HG03039 (cell line): Measurements from ENCODE around the gene YIPF2.

Source experiments
- ATAC-seq: cut with Tn5 transposase; IDR thresholded peaks from one replicate; pipeline ENCODE4 v1.9.1; 2021; ENCODE audit warnings: mild to moderate bottlenecking, moderate library complexity; ENCODE audit not compliant: unreplicated experiment

The YIPF2 gene

DNA sequence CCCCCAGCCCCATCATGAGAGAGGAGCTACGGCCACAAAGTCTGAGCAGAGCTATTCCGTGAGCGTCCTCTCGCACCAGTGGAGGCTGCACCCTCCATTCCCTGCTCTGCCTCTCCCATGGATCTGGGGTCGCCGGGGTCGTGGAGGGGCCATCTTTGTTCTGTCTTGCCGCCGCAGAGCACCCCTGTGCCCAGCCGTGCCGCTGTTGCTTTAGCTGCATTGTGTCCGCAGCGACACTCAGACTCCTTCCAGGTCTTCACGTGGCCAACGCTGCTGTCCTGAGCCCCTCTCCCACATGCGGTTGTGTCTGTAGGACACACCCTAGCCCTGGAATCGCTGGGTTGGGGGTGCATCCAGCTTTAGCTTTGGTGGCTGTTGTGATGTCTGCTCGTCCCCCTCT is 15.8 kb downstream of the YIPF2 start:
- ATAC-seq: no peak

DNA sequence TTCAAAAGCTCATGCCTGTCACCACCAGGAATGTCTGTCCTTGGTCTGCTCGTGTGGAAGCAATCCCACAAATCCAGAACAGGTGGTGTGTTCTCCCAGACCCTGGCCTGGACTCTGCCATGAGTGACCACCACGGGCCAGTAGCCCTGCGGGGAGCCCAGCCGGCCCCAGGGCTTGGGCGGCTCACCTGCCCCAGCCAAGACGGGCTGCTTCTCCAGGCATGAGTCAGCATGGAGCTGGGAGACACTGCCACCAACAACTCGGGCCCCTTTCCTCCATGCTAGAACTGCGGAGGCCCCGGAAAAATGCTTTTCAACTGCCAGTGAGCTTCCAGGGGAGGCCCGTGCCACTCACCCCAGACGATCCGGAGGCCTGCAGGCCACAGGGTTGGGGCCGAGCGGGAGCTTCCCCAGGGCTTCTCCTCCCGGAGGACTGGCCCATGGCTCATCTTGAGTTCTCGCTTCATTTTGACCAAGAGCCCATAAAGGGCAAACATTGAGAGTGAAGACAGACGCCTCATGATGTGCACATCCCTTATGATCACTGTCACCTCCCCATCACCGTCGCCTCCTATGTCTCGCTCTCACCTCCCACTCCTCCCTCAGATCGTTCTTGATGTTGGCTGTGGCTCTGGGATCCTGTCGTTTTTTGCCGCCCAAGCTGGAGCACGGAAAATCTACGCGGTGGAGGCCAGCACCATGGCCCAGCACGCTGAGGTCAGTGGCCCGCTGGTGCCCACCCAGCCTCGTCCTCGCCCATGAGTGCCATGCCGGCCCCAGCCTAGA is 16.7 kb downstream of the YIPF2 start:
- no peak for ATAC-seq

DNA sequence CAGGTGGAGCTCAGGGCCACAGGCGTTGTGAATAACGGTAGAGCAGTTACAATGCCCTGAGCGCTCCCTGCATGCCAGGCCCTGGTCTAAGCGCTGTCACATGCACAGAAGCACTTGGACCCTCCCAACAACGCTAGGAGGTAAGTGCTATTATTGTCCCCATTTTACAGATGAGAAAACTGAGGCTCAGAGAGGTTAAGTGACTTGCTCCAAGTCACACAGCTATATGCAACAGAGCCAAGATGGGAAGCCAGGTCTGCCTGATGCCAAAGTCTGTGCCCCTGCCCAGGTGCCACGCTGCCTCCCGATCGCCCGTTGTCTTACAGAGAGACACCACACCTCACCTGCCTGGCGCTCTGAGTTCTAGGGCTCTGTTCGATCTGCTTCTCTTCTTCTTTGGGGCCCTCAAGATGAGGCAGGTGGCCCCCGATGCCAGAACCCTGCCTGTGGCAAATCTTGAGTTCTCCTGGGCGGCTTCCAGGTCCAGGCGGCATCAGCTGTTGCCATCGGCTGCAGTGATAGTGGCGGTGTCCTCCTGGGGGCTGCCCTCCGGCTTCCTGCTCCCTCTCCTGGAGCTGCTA is 20.0 kb downstream of the YIPF2 start:
- no peak for ATAC-seq

DNA sequence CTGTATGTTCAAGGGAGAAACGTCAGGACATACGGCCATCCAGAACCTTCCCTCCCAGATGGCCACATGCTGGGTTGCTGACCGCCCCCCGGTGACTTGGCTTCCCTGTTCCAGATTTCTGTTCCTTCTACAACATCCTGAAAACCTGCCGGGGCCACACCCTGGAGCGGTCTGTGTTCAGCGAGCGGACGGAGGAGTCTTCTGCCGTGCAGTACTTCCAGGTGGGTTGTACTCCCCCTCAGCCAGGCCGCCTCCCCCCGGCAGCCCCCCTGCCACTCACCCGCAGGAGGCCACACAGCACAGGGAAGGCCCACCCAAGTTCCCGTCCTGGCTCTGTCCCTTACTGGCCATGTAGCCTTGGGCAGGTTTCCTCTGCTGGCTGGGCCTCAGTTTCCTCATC is 20.5 kb downstream of the YIPF2 start:
- no peak for ATAC-seq

DNA sequence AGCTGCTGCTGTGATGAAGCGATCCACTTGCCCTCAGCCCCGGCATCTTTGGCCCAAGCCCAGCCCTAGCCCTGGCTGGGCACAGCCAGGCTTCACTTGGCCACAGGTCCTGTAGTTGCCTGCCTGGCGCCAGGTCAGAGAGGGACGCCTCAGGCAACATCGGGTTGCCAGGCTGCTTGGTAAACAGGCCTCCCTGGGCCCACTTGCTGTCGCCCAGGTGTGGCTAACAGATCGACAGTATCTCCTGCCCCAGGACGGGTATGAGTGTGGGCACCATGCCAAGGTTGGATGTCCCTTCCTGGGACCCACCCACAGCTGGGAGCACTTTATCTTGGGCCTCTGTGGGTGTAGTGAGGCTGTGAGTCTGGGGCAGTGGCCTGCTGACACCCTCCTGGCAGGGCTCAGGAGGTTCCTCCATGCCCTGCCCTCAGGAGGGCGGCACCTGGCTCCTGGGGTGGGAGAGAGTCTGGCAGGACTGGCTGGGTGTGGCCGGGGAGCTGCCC is 29.2 kb downstream of the YIPF2 start:
- no peak for ATAC-seq

DNA sequence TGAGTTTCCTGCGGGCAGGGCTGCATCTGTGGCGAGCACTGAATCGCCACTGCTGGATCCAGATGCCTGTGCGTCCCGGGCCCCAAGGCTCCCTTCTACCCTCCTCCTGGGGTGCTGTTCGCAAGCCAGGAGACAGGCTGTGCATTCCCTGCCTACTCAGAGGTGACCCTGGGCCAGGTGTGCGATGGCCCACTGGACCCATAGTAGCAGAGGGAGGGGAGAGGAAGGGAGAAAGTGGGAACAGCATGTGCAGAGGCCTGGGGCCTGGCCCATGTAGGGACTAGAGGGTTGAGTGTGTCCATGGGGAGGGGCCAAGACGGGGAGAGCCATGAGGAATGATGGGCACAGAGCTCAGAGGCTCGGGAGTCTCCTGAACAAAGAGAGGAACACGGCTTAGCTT is 29.8 kb downstream of the YIPF2 start:
- ATAC-seq: no peak

DNA sequence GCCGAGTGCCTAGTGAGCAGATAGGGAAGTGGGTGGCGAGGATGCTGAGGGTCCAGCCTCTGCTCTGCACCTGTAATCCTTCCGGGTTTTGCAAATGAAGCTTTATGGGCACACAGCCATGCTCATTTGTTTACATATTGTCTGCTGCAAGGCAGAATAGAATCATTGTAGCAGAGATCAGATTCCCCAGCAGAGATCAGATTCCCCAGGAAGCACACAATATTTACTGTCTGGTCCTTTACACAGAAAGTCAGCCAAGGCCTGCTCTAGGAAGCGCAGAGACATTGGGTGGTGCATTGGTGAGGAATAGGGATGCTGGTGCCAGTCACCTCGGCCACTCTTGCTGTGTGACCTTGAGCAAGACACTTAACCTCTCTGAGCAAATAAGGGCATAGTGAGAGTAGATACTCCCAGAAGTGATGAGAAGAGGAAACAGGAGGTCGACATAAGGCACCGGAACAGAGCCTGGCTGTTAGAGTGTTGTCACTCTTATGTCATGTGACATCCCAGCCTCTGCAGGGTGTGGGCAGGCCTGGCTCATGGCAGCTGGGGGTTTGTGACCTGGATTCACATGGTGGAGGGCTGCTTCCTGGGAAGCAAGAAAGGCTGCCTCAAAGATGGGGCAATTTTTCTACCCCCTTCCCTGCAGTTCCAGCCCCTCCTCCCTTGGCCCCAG is 31.4 kb downstream of the YIPF2 start:
- ATAC-seq: no peak

DNA sequence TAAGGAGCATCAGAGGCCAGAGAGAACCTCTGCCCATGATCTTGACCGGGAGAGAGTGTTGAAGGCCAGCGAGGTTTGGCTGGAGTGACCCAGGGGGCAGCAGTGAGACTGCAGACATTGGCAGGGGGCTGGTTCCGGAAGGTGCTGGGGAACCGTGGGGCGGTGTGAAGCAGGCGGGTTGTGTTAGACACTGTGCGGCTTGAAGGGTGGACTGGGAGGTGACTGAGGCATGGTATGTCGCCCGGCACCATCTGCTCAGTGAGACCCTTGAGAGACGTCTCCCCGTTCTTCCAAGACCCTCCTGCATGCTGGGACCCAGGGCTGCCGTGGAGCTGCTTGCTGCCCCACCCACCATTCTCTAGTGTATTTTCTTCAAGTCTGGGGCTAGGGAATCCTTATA is 32.5 kb downstream of the YIPF2 start:
- no peak for ATAC-seq

DNA sequence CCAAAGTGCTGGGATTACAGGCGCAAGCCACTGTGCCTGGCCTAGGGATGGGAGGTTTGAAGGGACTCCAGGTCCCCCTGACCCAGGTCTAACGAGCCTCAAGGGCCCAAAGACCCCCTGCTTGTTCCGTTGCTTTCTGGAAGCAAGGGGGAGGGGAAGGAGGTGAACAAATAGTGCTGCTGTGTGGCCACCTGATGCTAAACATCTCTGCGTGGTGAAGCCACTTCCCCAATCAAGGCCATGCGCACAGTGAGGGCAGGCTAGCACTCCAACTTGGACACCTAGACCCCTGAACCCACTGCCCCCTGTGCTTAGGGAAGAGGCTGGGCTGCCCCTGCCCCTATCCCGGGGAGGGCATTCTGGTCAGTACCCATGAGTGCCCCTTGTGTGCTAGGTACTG is 33.1 kb downstream of the YIPF2 start:
- ATAC-seq: no peak

DNA sequence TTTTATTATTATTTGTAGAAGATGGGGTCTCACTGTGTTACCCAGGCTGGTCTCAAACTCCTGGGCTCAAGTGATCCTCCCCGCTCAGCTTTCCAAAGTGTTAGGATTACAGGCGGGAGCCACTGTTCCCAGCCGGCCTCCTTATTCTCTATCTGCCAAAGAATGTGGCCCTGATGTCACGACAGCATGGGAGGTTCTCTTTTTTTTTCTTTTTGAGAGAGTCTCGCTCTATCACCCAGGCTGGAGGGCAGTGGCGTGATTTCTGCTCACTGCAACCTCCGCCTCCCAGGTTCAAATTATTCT is 33.6 kb downstream of the YIPF2 start:
- no peak for ATAC-seq

DNA sequence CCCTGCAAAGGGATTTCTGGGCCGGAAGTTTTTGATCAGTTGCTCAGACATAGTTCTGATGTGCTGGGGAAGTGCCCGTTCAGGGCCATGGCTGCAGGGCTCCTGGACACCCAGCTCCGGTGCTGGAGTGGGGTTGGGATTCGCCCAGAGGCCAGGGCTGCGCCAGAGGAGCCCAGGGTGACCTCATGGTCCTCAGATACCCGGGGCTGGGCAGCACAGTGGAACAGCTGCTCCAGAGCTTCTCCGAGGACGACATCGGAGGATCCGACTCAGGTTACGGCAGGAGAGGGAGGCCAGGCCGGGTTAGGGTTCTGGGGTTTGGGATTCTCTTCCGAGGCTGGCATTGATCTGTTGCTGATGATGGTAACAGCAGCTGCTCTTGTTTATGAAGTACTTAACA is 36.2 kb downstream of the YIPF2 start:
- no peak for ATAC-seq

DNA sequence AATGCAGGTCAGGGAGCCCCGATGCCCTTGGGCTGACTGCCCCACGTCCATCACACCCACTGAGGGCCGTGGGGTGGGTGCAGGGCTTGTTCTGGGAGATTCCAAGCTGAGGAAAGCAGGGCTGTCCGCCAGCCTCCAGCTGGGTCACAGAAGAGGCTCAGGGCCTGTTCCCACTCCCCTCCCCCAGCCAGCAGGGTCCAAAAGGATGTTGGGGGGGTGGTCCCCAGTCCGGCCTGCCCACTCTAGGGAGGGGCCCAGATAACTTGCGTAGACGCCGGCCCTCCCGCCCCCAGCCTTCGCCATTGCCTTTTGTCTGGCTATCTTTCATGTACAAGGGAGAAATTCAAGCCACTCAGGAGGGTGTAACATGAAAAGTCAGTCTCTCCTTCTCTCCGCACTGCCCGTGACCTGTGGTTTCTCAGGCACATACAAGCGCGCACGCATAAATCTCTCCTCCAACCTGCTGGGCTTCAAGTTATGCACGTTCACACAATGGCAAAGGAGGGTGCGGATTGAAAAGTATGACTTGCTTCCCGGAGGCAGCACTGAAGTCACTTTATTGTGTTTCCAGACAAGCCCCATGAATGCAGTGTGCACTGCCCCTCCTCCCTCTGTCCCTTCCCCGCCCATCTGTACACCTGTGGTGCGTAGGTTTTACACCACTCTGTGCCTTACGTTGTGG is 36.9 kb downstream of the YIPF2 start:
- no peak for ATAC-seq

DNA sequence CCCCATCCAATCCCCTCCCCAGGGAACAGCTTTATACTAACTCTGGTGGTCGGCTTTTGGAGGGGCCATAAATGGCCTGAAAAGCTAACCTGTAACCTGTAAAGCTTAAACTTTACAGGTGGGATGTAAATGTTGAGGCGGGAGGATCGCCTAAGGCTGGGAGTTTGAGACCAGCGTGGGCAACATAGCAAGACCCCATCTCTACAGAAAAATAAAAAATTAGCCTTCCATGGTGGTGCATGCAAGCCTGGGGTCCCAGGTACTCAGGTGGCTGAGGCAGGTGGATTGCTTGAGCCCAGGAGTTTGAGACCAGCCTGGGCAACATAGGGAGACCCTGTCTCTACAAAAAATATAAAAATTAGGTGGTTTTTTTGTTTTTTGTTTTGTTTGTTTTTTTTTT is 38.6 kb downstream of the YIPF2 start:
- ATAC-seq: no peak

DNA sequence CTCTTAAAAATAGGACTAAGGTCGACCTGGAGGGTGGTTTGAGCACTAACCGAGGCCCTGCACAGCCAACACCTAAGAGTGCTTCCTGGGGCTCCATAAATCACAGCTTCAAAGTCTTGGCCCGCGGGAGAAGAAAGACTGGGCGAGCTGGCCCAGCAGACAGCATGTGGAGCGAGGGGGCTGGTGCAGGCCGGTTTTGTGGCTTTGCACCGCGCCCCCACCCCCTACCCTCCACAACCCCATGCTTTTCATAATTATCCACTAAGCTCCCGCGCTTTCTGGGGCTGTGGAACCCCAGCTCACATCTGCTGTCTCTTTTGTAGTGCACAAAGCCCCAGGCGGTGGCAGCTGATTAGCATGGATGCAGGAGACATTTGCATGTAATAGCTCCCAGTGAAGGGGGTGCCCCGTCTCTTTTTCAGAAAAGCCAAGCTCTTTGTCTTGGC is 40.0 kb downstream of the YIPF2 start:
- no peak for ATAC-seq

DNA sequence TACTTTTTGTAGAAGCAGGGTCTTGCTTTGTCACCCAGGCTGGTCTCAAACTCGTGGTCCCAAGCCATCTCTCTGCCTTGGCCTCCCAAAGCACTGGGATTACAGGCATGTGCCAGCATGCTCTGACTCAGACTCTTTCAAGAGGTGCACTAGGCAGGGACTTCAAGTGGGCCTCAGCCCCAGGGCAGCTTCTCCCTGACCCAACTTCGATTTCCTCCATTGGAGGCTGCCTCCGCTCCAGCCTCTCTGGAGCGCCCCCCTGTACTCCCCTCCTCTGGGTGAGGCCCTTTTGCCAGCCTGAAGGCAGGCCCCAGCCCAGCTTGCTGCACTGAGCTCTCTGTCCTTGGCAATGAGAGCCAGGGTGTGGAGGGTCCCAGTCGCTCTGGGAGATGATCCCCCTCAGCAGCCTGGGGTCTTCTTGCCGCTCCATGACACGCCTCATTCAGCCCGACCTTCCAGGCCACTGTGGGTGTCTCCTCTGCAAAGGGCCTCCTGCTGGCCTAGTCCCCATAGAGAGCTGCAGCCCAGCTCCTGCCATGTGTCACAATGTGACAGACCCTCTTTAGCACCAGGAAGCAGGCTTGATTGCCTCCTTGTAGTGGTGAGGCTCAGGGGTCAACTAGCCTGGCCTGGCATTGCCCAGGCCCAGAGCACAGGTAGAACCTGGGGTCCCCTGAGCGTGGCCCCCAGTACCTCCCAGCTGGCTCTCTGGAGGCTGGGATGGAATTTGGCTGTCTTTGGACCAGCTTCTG is 40.6 kb downstream of the YIPF2 start:
- no peak for ATAC-seq

DNA sequence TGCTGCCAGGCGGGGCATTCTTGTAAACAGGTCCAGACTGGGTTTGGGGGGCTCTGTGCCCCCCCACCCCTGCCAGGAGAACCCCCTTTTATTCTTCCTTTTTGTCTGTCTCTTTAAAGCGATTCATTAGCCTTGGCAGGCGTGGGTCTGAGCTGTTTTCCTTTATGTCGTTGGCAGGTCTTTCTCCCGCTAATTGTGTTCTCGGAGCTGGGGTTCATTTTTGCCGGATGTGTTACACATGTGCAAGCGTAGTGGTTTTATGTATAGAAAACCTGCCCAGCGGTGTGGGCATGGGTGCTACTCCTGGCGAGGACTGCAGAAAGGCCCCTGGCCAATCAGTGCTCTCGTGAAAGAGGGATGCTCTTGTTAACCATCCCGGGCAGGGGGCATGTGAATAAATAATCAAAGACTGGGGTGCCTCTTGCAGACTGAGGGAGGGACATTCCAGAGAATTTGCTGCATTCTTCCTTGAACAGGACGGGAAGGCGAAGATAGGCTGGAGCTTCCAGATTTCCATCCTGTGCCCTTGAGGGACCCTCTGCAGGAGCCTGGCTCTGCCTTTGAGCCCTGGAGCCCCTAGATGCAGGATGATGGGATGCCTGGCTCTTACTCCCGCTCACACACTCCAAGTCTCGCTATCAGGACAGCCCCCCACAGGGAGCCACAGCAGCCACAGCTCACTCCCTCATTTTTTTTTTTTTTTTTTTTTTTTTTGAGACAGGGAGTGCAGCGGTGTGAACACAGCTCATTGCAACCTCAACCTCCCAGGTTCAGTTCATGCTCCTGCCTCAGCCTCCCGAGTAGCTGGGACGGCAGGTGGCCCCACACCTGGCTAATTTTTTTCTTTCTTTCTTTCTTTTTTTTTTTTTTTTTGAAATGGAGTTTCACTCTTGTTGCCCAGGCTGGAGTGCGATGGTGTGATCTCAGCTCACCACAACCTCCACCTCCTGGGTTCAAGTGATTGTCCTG is 43.0 kb downstream of the YIPF2 start:
- ATAC-seq: no peak

DNA sequence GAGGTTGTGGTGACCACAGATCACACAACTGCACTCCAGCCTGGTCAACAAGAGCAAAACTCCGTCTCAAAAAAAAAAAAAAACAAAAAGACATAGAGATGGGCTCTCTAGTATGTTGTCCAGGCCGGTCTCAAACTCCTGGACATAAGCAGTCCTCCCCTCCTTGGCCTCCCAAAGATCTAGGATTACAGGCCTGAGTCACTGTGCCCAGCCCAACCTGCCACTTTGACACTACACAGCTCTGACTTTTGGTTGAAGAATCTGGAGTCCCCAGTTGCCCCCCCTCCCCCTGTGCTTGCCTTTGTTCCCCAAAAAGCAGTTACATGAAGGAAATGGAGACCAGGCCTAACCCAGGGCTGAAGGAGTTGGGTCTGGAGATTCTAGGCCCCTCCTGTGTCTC is 44.2 kb downstream of the YIPF2 start:
- no peak for ATAC-seq

DNA sequence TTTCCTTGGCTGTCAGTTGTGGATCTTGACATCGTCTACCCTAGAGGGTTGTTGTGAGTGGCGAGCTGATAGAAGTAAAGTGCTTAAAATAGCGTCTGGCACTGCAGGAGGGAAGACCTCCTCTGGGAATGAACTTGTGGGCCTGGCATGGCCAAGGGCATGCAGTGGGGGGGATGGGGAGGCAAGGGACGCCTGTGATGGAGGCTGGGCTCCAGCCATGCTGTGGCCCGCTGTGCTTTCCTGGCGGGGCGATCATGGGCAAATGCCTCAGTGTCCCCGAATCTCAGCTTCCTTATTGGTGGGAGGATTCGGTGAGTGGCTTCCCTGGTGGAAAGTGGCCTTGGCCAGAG is 46.4 kb downstream of the YIPF2 start:
- ATAC-seq: no peak

DNA sequence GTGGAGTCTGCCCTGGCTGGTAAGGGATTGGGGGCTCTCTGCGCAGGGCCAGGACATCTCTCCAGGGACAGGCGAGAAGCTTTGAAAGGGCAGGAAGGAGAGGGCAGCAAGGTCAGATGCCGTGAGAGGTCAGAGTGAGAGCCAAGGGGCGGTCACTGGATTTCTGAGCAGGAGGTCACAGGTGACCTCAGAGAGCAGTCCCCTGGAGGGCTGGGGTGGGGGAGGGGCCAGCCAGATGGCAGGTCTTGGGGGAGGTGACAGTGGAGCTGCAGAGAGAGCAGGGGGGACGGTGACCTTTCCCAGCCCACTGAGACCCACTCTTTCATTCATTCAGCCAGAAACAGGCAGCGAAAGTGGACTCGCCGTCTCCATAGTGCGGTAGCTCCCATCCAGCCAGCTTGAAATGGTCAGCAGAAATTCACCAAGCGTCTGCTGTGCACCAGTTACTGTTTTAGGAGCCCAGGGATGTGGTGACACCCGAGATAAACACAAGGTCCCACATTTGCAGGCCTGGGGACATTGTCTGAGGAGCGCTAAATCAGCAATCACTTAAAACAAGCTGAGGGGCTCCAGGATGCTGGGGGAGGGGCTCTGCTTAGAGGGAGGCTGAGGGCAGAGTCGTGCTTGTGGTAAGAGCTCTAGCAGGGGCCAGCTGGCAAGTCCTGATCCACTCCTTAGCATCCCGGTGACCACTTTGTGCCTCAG is 46.9 kb downstream of the YIPF2 start:
- no peak for ATAC-seq
